MM.1S (cell line): Measurements from ENCODE around the gene MAGI1.

Source experiments
- DNase-seq: peaks from one replicate; pipeline ENCODE4 v3.0.0-alpha.2; 2015
- H2AFZ ChIP-seq: fragments of 300-600 bp; sonication (generic); 2 replicates; pipeline ENCODE4 v1.6.0; 2016; ENCODE audit warnings: antibody characterized with exemption, low read length
- H3F3A ChIP-seq: fragments of 300-600 bp; sonication (generic); 2 replicates; pipeline ENCODE4 v1.6.1; 2016; ENCODE audit warnings: mild to moderate bottlenecking, antibody characterized with exemption, low read length, moderate library complexity, mixed read lengths; ENCODE audit not compliant: insufficient read depth
- H3K27ac ChIP-seq: fragments of 300-600 bp; sonication (generic); 2 replicates; pipeline ENCODE4 v1.5.1; 2016; ENCODE audit warnings: mild to moderate bottlenecking, low read length
- H3K27me3 ChIP-seq: fragments of 300-600 bp; sonication (generic); replicated peaks from 2 replicates; pipeline ENCODE4 v1.6.0; 2016; ENCODE audit warnings: low read length; ENCODE audit not compliant: insufficient read depth
- H3K36me3 ChIP-seq: fragments of 300-600 bp; sonication (generic); replicated peaks from 2 replicates; pipeline ENCODE4 v1.6.1; 2016; ENCODE audit warnings: mild to moderate bottlenecking, low read length, mixed read lengths; ENCODE audit not compliant: insufficient read depth
- H3K4me1 ChIP-seq: fragments of 300-600 bp; sonication (generic); 2 replicates; pipeline ENCODE4 v1.6.1; 2016; ENCODE audit warnings: low read length, mixed read lengths
- H3K4me2 ChIP-seq: fragments of 300-600 bp; sonication (generic); 2 replicates; pipeline ENCODE4 v1.6.0; 2016; ENCODE audit warnings: low read depth, low read length
- H3K4me3 ChIP-seq: fragments of 300-600 bp; sonication (generic); 2 replicates; pipeline ENCODE4 v1.5.1; 2016; ENCODE audit warnings: low read length, mixed read lengths
- H3K79me2 ChIP-seq: fragments of 300-600 bp; sonication (generic); 2 replicates; pipeline ENCODE4 v1.6.1; 2016; ENCODE audit warnings: mixed run types, low read length, mixed read lengths
- H3K9ac ChIP-seq: fragments of 300-600 bp; sonication (generic); 2 replicates; pipeline ENCODE4 v1.6.1; 2016; ENCODE audit warnings: low read length, mixed read lengths
- H3K9me2 ChIP-seq: fragments of 300-600 bp; sonication (generic); replicated peaks from 2 replicates; pipeline ENCODE4 v1.6.1; 2016; ENCODE audit warnings: mild to moderate bottlenecking, low read length, mixed read lengths; ENCODE audit not compliant: insufficient read depth
- H3K9me3 ChIP-seq: fragments of 300-600 bp; sonication (generic); replicated peaks from 2 replicates; pipeline ENCODE4 v1.6.1; 2016; ENCODE audit warnings: mild to moderate bottlenecking, low read length, mixed read lengths; ENCODE audit not compliant: insufficient read depth
- H4K20me1 ChIP-seq: fragments of 300-600 bp; sonication (generic); 2 replicates; pipeline ENCODE4 v1.6.1; 2016; ENCODE audit warnings: mild to moderate bottlenecking, low read length, moderate library complexity, mixed read lengths; ENCODE audit not compliant: insufficient read depth
- CTCF ChIP-seq: fragments of 300-600 bp; sonication (generic); IDR thresholded peaks from 2 replicates; pipeline ENCODE4 v1.5.1; 2016; ENCODE audit warnings: antibody characterized with exemption, low read length, mixed read lengths
- EZH2 ChIP-seq: fragments of 300-600 bp; sonication (generic); optimal IDR thresholded peaks from 2 replicates; pipeline ENCODE3; 2017; ENCODE audit warnings: low read depth, mild to moderate bottlenecking, antibody characterized with exemption, low read length, mixed read lengths
- EZH2phosphoT487 ChIP-seq: fragments of 300-600 bp; sonication (generic); IDR thresholded peaks from 2 replicates; pipeline ENCODE4 v1.6.1; 2018; ENCODE audit warnings: antibody characterized with exemption, low read length

MAGI1 gene

GRCh38 chr3:65964838-65965237 lies 73.9 kb downstream of the MAGI1 start:
- Histone ChIP-seq H3K27ac (no peak overlapping the region), H3K9ac (no peak overlapping the region), H3K4me2 (no peak overlapping the region), H4K20me1 (no peaks in the 10 kb centered on the region), H3F3A (no peaks in the 10 kb centered on the region), H3K36me3 (no peaks in the 10 kb centered on the region), H3K9me2 (no peaks in the 10 kb centered on the region), H3K4me1 (no peaks in the 10 kb centered on the region), H3K79me2 (no peaks in the 10 kb centered on the region), H3K4me3 (no peak overlapping the region), H3K27me3 (no peaks in the 10 kb centered on the region), H2AFZ (no peak overlapping the region), H3K9me3 (no peaks in the 10 kb centered on the region)
- DNase-seq, result no peak
- TF ChIP-seq CTCF (no peak), EZH2phosphoT487 (no peak), EZH2 (no peak)

- TF ChIP-seq EZH2, result no peak
- TF ChIP-seq CTCF, result no peak
- no peak for TF ChIP-seq EZH2phosphoT487
- Histone ChIP-seq H3K4me3 (no peak overlapping the region), H3K27ac (no peak overlapping the region), H3F3A (no peaks in the 10 kb centered on the region), H3K9me2 (no peaks in the 10 kb centered on the region), H3K79me2 (no peaks in the 10 kb centered on the region), H3K9ac (no peak overlapping the region), H3K9me3 (no peaks in the 10 kb centered on the region), H2AFZ (no peak overlapping the region), H3K36me3 (no peaks in the 10 kb centered on the region), H3K27me3 (no peaks in the 10 kb centered on the region), H4K20me1 (no peaks in the 10 kb centered on the region), H3K4me2 (no peak overlapping the region), H3K4me1 (no peaks in the 10 kb centered on the region)
- DNase-seq, result no peak
These were observed 74.7 kb downstream of the MAGI1 start for GRCh38 chr3:65963787-65964677.

GRCh38 chr3:65961733-65962132 lies 77.0 kb downstream of the MAGI1 start:
- H3K9me2 ChIP-seq, result no peaks in the 10 kb centered on the region
- H3K27ac ChIP-seq, result no peak overlapping the region
- H3K4me2 ChIP-seq, result no peak overlapping the region
- H3K4me3 ChIP-seq, result no peak overlapping the region
- no peak overlapping the region for H2AFZ ChIP-seq
- TF ChIP-seq CTCF (no peak), EZH2phosphoT487 (no peak), EZH2 (no peak)
- no peak for DNase-seq
- no peaks in the 10 kb centered on the region for H3F3A ChIP-seq
- no peaks in the 10 kb centered on the region for H4K20me1 ChIP-seq
- H3K79me2 ChIP-seq, result no peaks in the 10 kb centered on the region
- no peaks in the 10 kb centered on the region for H3K4me1 ChIP-seq
- H3K9me3 ChIP-seq, result no peaks in the 10 kb centered on the region
- no peaks in the 10 kb centered on the region for H3K27me3 ChIP-seq
- no peaks in the 10 kb centered on the region for H3K36me3 ChIP-seq
- no peak overlapping the region for H3K9ac ChIP-seq
